GM12872 (cell line): ENCODE measurements around the gene MAP3K7.

Source experiments
- CTCF ChIP-seq: IDR thresholded peaks from 3 replicates; pipeline ENCODE4 v1.5.1; 2011; ENCODE audit warnings: low read depth, mild to moderate bottlenecking, low read length, moderate library complexity; ENCODE audit not compliant: insufficient read depth

MAP3K7 gene

GRCh38 chr6:90488816-90489215 is 98.1 kb downstream of the MAP3K7 start:
- TF ChIP-seq CTCF, result no peak

DNA sequence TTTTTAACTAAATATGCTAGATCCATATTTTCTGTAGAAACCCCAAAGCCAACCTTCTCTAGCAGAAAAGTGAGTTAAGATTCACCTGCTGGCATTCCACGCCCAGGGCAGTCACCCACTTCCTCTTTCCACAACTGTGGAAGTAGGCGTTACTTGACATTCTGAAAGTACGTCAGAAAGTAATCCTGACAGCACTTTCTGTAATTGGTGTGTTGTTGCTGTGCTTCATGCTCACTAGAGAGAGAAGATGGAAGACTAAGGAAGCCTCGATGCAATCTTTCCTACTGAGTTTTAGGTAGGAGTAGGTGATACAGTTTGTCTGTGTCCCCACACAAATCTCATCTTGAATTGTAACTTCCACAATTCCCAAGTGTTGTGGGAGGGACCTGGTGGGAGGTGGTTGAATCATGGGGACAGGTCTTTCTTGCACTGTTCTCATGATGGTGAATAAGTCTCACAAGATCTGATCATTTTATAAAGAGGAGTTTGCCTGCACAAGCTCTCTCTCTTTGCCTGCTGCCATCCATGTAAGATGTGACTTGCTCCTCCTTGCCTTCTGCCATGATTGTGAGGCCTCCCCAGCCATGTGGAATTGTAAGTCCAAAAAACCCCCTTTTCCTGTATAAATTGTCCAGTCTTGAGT is 101.1 kb downstream of the MAP3K7 start:
- TF ChIP-seq CTCF, result no peak

DNA sequence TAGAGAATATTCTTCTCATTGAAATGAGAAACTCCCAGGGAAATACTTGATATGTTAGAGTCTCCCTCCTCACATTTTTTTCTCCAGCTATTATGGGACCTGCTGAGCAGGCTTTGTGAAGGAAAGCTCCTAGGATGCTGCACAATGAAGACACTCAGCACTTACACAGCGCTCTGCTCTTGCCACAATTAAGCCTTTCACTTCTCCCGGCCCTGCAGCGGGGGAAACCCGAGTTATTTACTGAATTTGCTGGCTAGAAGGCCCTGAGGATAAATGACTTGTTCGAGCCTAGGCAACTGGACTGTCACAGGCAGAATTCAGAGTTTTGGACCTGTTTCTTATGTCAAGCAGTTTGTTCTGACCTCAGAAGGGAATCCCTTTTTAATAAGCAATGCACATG is 102.0 kb downstream of the MAP3K7 start:
- no peak for TF ChIP-seq CTCF

DNA sequence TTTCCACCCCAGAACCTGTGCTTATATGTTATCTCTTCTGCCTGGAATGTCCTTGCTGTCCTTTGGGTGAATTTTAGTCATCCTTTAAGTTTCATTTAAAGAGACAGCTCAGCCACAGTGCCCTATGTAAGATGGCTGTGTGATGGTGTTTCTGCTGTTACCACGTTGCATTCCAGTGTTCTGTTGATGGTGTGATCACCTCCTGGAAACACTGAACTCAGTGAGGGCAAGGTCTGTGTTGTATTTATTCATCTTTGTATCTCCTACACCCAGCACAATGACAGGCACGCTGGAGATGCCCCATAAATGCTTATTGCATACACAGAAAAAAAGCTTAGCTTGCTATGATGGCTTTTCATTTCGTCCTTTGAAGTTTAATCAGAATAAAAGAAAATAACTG is 102.5 kb downstream of the MAP3K7 start:
- TF ChIP-seq CTCF, result no peak

GRCh38 chr6:90483956-90484355 is 102.9 kb downstream of the MAP3K7 start:
- no peak for TF ChIP-seq CTCF

DNA sequence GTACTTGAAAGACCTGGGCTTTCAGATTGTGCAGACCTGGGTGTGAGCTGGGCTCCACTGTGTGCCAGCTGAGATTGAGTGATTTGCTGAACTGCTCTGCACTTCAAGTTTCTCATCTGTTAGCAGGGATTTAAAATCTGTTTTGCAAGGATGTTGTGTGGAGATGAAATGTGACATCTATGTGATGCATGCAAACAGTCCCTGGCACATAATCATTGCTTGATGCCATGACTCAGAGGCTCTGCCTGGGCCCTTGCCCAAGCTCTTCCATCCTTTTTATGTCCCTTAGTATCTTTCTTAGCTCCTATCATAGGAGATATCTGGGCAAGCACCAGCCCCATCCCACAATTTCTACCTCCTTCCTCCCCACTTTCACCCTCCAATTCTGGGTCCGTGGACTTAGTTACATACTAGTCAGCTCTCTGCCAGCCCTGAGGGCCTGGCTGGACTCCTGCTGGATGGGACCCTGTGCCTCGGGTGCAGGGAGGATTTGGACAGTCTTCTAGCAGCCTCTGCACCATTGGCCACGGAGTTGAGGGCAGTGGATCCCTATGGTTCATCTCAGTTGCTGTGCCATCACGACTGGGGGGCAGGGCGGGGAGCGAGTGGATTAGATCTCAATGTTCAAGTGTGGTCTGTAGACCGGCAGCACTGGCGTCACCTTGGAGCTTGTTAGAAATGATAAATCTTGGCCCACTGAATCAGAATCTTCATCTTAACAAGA is 103.6 kb downstream of the MAP3K7 start:
- TF ChIP-seq CTCF, result no peak

DNA sequence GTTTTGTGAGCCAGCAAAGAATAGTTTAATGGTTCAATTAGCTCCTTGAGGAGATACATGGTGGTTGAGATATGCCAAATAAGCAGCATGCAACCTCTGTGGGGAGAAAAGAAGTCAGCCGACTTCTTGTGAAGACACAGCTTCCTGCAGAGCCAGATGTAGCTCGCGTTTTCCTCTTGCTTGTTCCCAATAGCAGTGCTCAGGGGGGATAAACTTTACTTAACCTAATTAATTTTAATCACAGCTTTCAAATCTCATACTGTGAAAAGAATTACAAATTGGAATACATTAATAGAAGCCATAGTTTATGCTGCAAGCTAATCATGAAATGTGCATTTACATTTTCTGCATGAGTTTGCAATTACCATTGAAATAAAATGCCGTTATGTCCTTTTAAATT is 106.2 kb downstream of the MAP3K7 start:
- no peak for TF ChIP-seq CTCF

GRCh38 chr6:90479603-90479926 is 107.3 kb downstream of the MAP3K7 start:
- no peak for TF ChIP-seq CTCF
